H1 (cell line): ENCODE measurements around the gene CNOT3. TPM values are rescaled to one million over a fixed set of nuclear protein-coding genes. Genes with fewer than 3 reads are reported as not detected.

Experiments used
- BCL11A ChIP-seq, 2 experiments: IDR thresholded peaks; one replicate each; pipeline ENCODE4 v1.6.1; 2011; ENCODE audit warnings: low read depth in 2 of 2, low read length in 2 of 2, mild to moderate bottlenecking in 2 of 2
- CHD2 ChIP-seq: IDR thresholded peaks from 2 replicates; pipeline ENCODE4 v1.6.1; 2012; ENCODE audit warnings: low read length, improper control_type of control experiment
- CREB1 ChIP-seq: IDR thresholded peaks from 2 replicates; pipeline ENCODE4 v1.6.1; 2012; ENCODE audit warnings: inconsistent platforms
- CTCF ChIP-seq, 3 experiments: IDR thresholded peaks; 1 replicate in 2 of 3; 2 replicates in 1 of 3; pipeline versions ENCODE4 v1.5.1 to v1.6.1; 2011; ENCODE audit warnings: low read length in 3 of 3, mild to moderate bottlenecking in 3 of 3, inconsistent platforms in 2 of 3, low read depth in 1 of 3, moderate library complexity in 1 of 3; ENCODE audit not compliant: insufficient read depth in 1 of 3; ENCODE audit errors: control extremely low read depth in 1 of 3
- EZH2 ChIP-seq: fragments of 200-600 bp; sonication (generic); IDR thresholded peaks from 2 replicates; pipeline ENCODE4 v1.7.1; 2012; ENCODE audit warnings: low read depth, mild to moderate bottlenecking, moderate library complexity, low read length, inconsistent platforms; ENCODE audit not compliant: severe bottlenecking
- FOSL1 ChIP-seq: IDR thresholded peaks from 2 replicates; pipeline ENCODE4 v1.6.1; 2011; ENCODE audit warnings: mild to moderate bottlenecking, low read depth, low read length, moderate library complexity; ENCODE audit not compliant: insufficient read depth
- HDAC6 ChIP-seq: IDR thresholded peaks from one replicate; pipeline ENCODE4 v1.7.1; 2012; ENCODE audit warnings: low read depth, mild to moderate bottlenecking, inconsistent platforms, low read length, moderate library complexity
- JUN ChIP-seq: IDR thresholded peaks from 2 replicates; pipeline ENCODE4 v1.6.1; 2011; ENCODE audit warnings: low read depth, mild to moderate bottlenecking, improper control_type of control experiment, low read length
- MAX ChIP-seq: IDR thresholded peaks from 2 replicates; pipeline ENCODE4 v1.6.1; 2012; ENCODE audit warnings: inconsistent platforms
- NANOG ChIP-seq: IDR thresholded peaks from 2 replicates; pipeline ENCODE4 v1.6.1; 2011; ENCODE audit warnings: low read length, low read depth, mild to moderate bottlenecking, inconsistent platforms; ENCODE audit not compliant: insufficient read depth, poor library complexity, severe bottlenecking
- SP2 ChIP-seq: IDR thresholded peaks from 2 replicates; pipeline ENCODE4 v1.6.1; 2012; ENCODE audit warnings: mild to moderate bottlenecking, low read length, inconsistent platforms
- USF2 ChIP-seq: IDR thresholded peaks from 2 replicates; pipeline ENCODE4 v1.6.1; 2011; ENCODE audit warnings: low read length, improper control_type of control experiment
- polyA plus RNA-seq, 7 experiments: library from polyadenylated mRNA; depleted of rRNA in 3 of 7; stranded (reverse) in 5 of 7; unstranded in 2 of 7; fragments of >200 nt in 5 of 7; fragments of 200-250 nt in 2 of 7; gene quantifications; 1 replicate in 5 of 7; 2 replicates in 1 of 7; 4 replicates in 1 of 7; pipeline versions ENCODE4 v1.2.1 to v1.2.3, GENCODE V29; 2011 to 2013; ENCODE audit warnings: missing spikeins in 2 of 7, mixed read lengths in 2 of 7
- total RNA-seq: library from RNA; stranded (reverse); fragmentation: NEBNext Ultra II Directional; extraction: Animal tissue kit (Norgen Biotek cat#: 25700); gene quantifications from 2 replicates; pipeline ENCODE4 v1.2.1, GENCODE V29; 2021

CNOT3 gene
- total and polyA plus RNA-seq, 2 of the 8 experiments (the other 6 are each of a cell fraction or from before 2014, with no cell fraction given), result 21.2 to 86.4 TPM

GRCh38 chr19:54179921-54180461 is 42.4 kb downstream of the CNOT3 start (continued):
- peak; percentile 72 to 90 (median 85) for TF ChIP-seq CTCF (IDR thresholded peaks at IDR 0.05; ENCODE audit: control extremely low read depth in 1 of 3, insufficient read depth in 1 of 3, low read depth in 1 of 3, low read length in 3 of 3)
- no peak for TF ChIP-seq FOSL1
- TF ChIP-seq CHD2, result no peak
- peak; percentile 58 for TF ChIP-seq MAX
- peak; percentile 24; the same call in 1 of the 2 replicates for TF ChIP-seq CREB1
- TF ChIP-seq SP2, result no peak
- TF ChIP-seq NANOG, result no peak
- no peak for TF ChIP-seq HDAC6
- TF ChIP-seq USF2, result no peak
- TF ChIP-seq JUN, result no peak
- TF ChIP-seq BCL11A (IDR thresholded peaks at IDR 0.05; ENCODE audit: low read depth in 2 of 2, low read length in 2 of 2), result no peak
- no peak for TF ChIP-seq EZH2
